ENCODE data around the gene FAM185A. TPM values are rescaled to one million over a fixed set of nuclear protein-coding genes. Genes with fewer than 3 reads are reported as not detected.

Gene FAM185A
- total RNA-seq, 2 experiments from 2014 or later = 4.5 to 4.9 TPM

GRCh38 chr7:102832674-102833073, 83.9 kb downstream of the FAM185A start:
- no peak for TF ChIP-seq CTCF (IDR thresholded peaks at IDR 0.05)
- H3K4me1 ChIP-seq (ENCODE audit: insufficient read depth, low read length) = no peaks in the 10 kb centered on the region
- ChIA-PET CTCF (no interaction called here), POLR2A (no interaction called here)
- no peaks in the 10 kb centered on the region for H3K9me3 ChIP-seq (ENCODE audit: control insufficient read depth in 1 of 2, insufficient read depth in 1 of 2, low read length in 2 of 2)
- no peak overlapping the region for H3K27ac ChIP-seq (ENCODE audit: low read depth in 1 of 2, low read length in 2 of 2)
- no peaks in the 10 kb centered on the region for H3K36me3 ChIP-seq (ENCODE audit: insufficient read depth, low read length)
- DNase-seq (no peak), ATAC-seq (ENCODE audit: poor library complexity) (no peak)
- Mint-ChIP-seq H3K9me3 (no peaks in the 10 kb centered on the region), H3K36me3 (ENCODE audit: low read depth) (peaks cover 52% of the 10 kb centered on the region), H3K27ac (no peak overlapping the region), H3K27me3 (no peaks in the 10 kb centered on the region), H3K4me3 (no peak overlapping the region), H3K4me1 (ENCODE audit: low read depth) (no peaks in the 10 kb centered on the region)
- H3K27me3 ChIP-seq (ENCODE audit: control insufficient read depth in 1 of 2, insufficient read depth in 2 of 2, low read length in 2 of 2) = no peaks in the 10 kb centered on the region
- no peak overlapping the region for H3K4me3 ChIP-seq (ENCODE audit: low read length)
- intact Hi-C loops (cut with DNase I, micrococcal nuclease) = no loop called here

- Histone ChIP-seq H3K4me1 (ENCODE audit: insufficient read depth, low read length) (no peaks in the 10 kb centered on the region), H3K9me3 (ENCODE audit: control insufficient read depth in 1 of 2, insufficient read depth in 1 of 2, low read length in 2 of 2) (no peaks in the 10 kb centered on the region), H3K4me3 (ENCODE audit: low read length) (no peak overlapping the region), H3K27me3 (ENCODE audit: control insufficient read depth in 1 of 2, insufficient read depth in 2 of 2, low read length in 2 of 2) (no peaks in the 10 kb centered on the region), H3K36me3 (ENCODE audit: insufficient read depth, low read length) (no peaks in the 10 kb centered on the region), H3K27ac (ENCODE audit: low read depth in 1 of 2, low read length in 2 of 2) (no peak overlapping the region)
- Mint-ChIP-seq H3K4me3 (no peak overlapping the region), H3K27me3 (no peaks in the 10 kb centered on the region), H3K4me1 (ENCODE audit: low read depth) (no peaks in the 10 kb centered on the region), H3K36me3 (ENCODE audit: low read depth) (peaks cover 46% of the 10 kb centered on the region), H3K9me3 (no peaks in the 10 kb centered on the region), H3K27ac (no peak overlapping the region)
- TF ChIP-seq CTCF (IDR thresholded peaks at IDR 0.05) = no peak
- intact Hi-C loops (cut with DNase I, micrococcal nuclease) = no loop called here
- ChIA-PET POLR2A (no interaction called here), CTCF (no interaction called here)
- no peak for ATAC-seq (ENCODE audit: poor library complexity)
- no peak for DNase-seq
Measured at GRCh38 chr7:102833343-102833742, 84.5 kb downstream of the FAM185A start.

- H3K9me3 ChIP-seq (ENCODE audit: control insufficient read depth in 1 of 2, insufficient read depth in 1 of 2, low read length in 2 of 2) = no peaks in the 10 kb centered on the region
- Mint-ChIP-seq H3K4me1 (ENCODE audit: low read depth) (no peaks in the 10 kb centered on the region), H3K4me3 (no peak overlapping the region), H3K27ac (no peak overlapping the region), H3K9me3 (no peaks in the 10 kb centered on the region), H3K36me3 (ENCODE audit: low read depth) (peaks cover 34% of the 10 kb centered on the region), H3K27me3 (no peaks in the 10 kb centered on the region)
- H3K27ac ChIP-seq (ENCODE audit: low read depth in 1 of 2, low read length in 2 of 2) = no peak overlapping the region
- H3K36me3 ChIP-seq (ENCODE audit: insufficient read depth, low read length) = no peaks in the 10 kb centered on the region
- no peaks in the 10 kb centered on the region for H3K27me3 ChIP-seq (ENCODE audit: control insufficient read depth in 1 of 2, insufficient read depth in 2 of 2, low read length in 2 of 2)
- DNase-seq (no peak), ATAC-seq (ENCODE audit: poor library complexity) (no peak)
- no peaks in the 10 kb centered on the region for H3K4me1 ChIP-seq (ENCODE audit: insufficient read depth, low read length)
- ChIA-PET CTCF (interaction anchor here (0.7 kb wide), 1 partner anchor 13 kb away, joined by 3 read pairs; no protein-coding TSS in a partner anchor), POLR2A (no interaction called here)
- TF ChIP-seq CTCF (IDR thresholded peaks at IDR 0.05) = no peak
- intact Hi-C loops (cut with DNase I, micrococcal nuclease) = no loop called here
- no peak overlapping the region for H3K4me3 ChIP-seq (ENCODE audit: low read length)
Measured at GRCh38 chr7:102834466-102834865, 85.7 kb downstream of the FAM185A start.

Data from CD4-positive, alpha-beta T cell (primary cell).